SU-DHL-6 (cell line): Measurements from ENCODE around the gene TTF1.

Experiments used
- H2AFZ ChIP-seq: fragments of 200-600 bp; sonication (generic); 2 replicates; pipeline ENCODE4 v1.6.1; 2014; ENCODE audit warnings: low read depth, mild to moderate bottlenecking, moderate library complexity, mixed read lengths, antibody characterized with exemption, low read length; ENCODE audit not compliant: severe bottlenecking
- H3F3A ChIP-seq: fragments of 200-600 bp; shearing (Covaris generic); 2 replicates; pipeline ENCODE4 v1.6.0; 2016; ENCODE audit warnings: antibody characterized with exemption, mild to moderate bottlenecking; ENCODE audit not compliant: insufficient read depth
- H3K27ac ChIP-seq: fragments of 200-600 bp; sonication (generic); 2 replicates; pipeline ENCODE4 v1.5.1; 2016; ENCODE audit warnings: low read depth, mild to moderate bottlenecking, low read length, moderate library complexity, mixed read lengths
- H3K27me3 ChIP-seq: fragments of 200-600 bp; sonication (generic), shearing (Covaris generic); 2 replicates; pipeline ENCODE4 v1.6.0; 2014; ENCODE audit warnings: mild to moderate bottlenecking, low read length
- H3K36me3 ChIP-seq: fragments of 200-600 bp; sonication (generic); 2 replicates; pipeline ENCODE4 v1.6.1; 2014; ENCODE audit warnings: mild to moderate bottlenecking, low read length, mixed read lengths
- H3K4me2 ChIP-seq: fragments of 300-600, 200-600 bp; shearing (Covaris generic), sonication (generic); 2 replicates; pipeline ENCODE4 v1.6.0; 2014; ENCODE audit warnings: low read length, low read depth, mild to moderate bottlenecking; ENCODE audit not compliant: poor library complexity, severe bottlenecking
- H3K4me3 ChIP-seq: fragments of 200-600 bp; sonication (generic); 2 replicates; pipeline ENCODE4 v1.5.1; 2014; ENCODE audit warnings: antibody characterized with exemption, low read length, mild to moderate bottlenecking, mixed read lengths; ENCODE audit not compliant: insufficient read depth, poor library complexity, severe bottlenecking
- H3K79me2 ChIP-seq: fragments of 200-600 bp; sonication (generic); 2 replicates; pipeline ENCODE4 v1.6.1; 2014; ENCODE audit warnings: mild to moderate bottlenecking, low read length, moderate library complexity; ENCODE audit not compliant: insufficient read depth
- H3K9ac ChIP-seq: fragments of 200-600 bp; sonication (generic); 2 replicates; pipeline ENCODE4 v1.7.0; 2014; ENCODE audit warnings: mild to moderate bottlenecking, low read length
- H3K9me2 ChIP-seq: fragments of 200-600 bp; sonication (generic); replicated peaks from 2 replicates; pipeline ENCODE4 v1.6.1; 2014; ENCODE audit warnings: low read length; ENCODE audit not compliant: insufficient read depth
- H3K9me3 ChIP-seq: fragments of 200-600 bp; sonication (generic); 2 replicates; pipeline ENCODE4 v1.6.1; 2014; ENCODE audit warnings: low read length, mixed read lengths; ENCODE audit not compliant: insufficient read depth
- H4K20me1 ChIP-seq: fragments of 200-600 bp; sonication (generic); 2 replicates; pipeline ENCODE4 v1.6.1; 2014; ENCODE audit warnings: low read depth, mild to moderate bottlenecking, antibody characterized with exemption, low read length, moderate library complexity, mixed read lengths
- CTCF ChIP-seq: fragments of 200-600 bp; sonication (generic); IDR thresholded peaks from one replicate; pipeline ENCODE4 v1.5.1; 2017; ENCODE audit warnings: antibody characterized with exemption, mild to moderate bottlenecking, low read length, moderate library complexity; ENCODE audit not compliant: insufficient read depth, poor library complexity, severe bottlenecking
- EZH2phosphoT487 ChIP-seq: fragments of 200-600 bp; sonication (generic), shearing (Covaris generic); conservative IDR thresholded peaks from 2 replicates; pipeline ENCODE4 v1.6.1; 2018; ENCODE audit warnings: mild to moderate bottlenecking, antibody characterized with exemption, low read length, moderate library complexity, mixed read lengths

Gene TTF1

GRCh38 chr9:132439153-132439552 lies 32.5 kb upstream of the TTF1 start:
- TF ChIP-seq EZH2phosphoT487 (no peak), CTCF (no peak)
- Histone ChIP-seq H3K9ac (no peak overlapping the region), H3K36me3 (no peaks in the 10 kb centered on the region), H3K4me3 (no peak overlapping the region), H3F3A (no peaks in the 10 kb centered on the region), H3K9me2 (no peaks in the 10 kb centered on the region), H3K27me3 (no peaks in the 10 kb centered on the region), H3K27ac (no peak overlapping the region), H3K9me3 (no peaks in the 10 kb centered on the region), H2AFZ (no peak overlapping the region), H3K4me2 (no peak overlapping the region), H4K20me1 (no peaks in the 10 kb centered on the region), H3K79me2 (no peaks in the 10 kb centered on the region)

- H3K79me2 ChIP-seq, result no peaks in the 10 kb centered on the region
- no peaks in the 10 kb centered on the region for H3K36me3 ChIP-seq
- H4K20me1 ChIP-seq, result no peaks in the 10 kb centered on the region
- TF ChIP-seq CTCF (no peak), EZH2phosphoT487 (no peak)
- no peaks in the 10 kb centered on the region for H3K9me2 ChIP-seq
- H3K4me3 ChIP-seq, result no peak overlapping the region
- no peak overlapping the region for H3K4me2 ChIP-seq
- no peaks in the 10 kb centered on the region for H3F3A ChIP-seq
- H3K9me3 ChIP-seq, result no peaks in the 10 kb centered on the region
- no peak overlapping the region for H3K9ac ChIP-seq
- no peaks in the 10 kb centered on the region for H3K27me3 ChIP-seq
- H3K27ac ChIP-seq, result no peak overlapping the region
- no peak overlapping the region for H2AFZ ChIP-seq
These were observed 28.2 kb upstream of the TTF1 start for GRCh38 chr9:132434881-132435280.

GRCh38 chr9:132430998-132431397 lies 24.4 kb upstream of the TTF1 start:
- H3K4me2 ChIP-seq, result no peak overlapping the region
- H3K9me2 ChIP-seq, result no peaks in the 10 kb centered on the region
- no peaks in the 10 kb centered on the region for H3K79me2 ChIP-seq
- no peak overlapping the region for H2AFZ ChIP-seq
- no peaks in the 10 kb centered on the region for H3K9me3 ChIP-seq
- no peak for TF ChIP-seq EZH2phosphoT487
- no peak for TF ChIP-seq CTCF
- no peak overlapping the region for H3K27ac ChIP-seq
- no peaks in the 10 kb centered on the region for H3F3A ChIP-seq
- no peak overlapping the region for H3K9ac ChIP-seq
- H3K4me3 ChIP-seq, result no peak overlapping the region
- H3K27me3 ChIP-seq, result no peaks in the 10 kb centered on the region
- H4K20me1 ChIP-seq, result no peaks in the 10 kb centered on the region
- no peaks in the 10 kb centered on the region for H3K36me3 ChIP-seq
